Measurements from ENCODE around the gene CSTPP1. TPM values are rescaled to one million over a fixed set of nuclear protein-coding genes. Genes with fewer than 3 reads are reported as not detected.
A peak's percentile ranks its signal among the peaks of the same experiment; 100 is the strongest.

Gene CSTPP1
- total RNA-seq, 1 donor from 2014 or later, result 58.5 TPM

GRCh38 chr11:46895821-46896220, 40.7 kb upstream of the CSTPP1 start:
- Mint-ChIP-seq H3K27ac (ENCODE audit: unreplicated experiment) (no peak overlapping the region), H3K4me3 (no peak overlapping the region), H3K9me3 (no peaks in the 10 kb centered on the region), H3K4me1 (no peaks in the 10 kb centered on the region), H3K27me3 (ENCODE audit: low read depth) (no peaks in the 10 kb centered on the region), H3K36me3 (ENCODE audit: low read depth) (peaks cover 10% of the 10 kb centered on the region)
- no peak for TF ChIP-seq CTCF (conservative IDR thresholded peaks at IDR 0.05)
- DNase-seq (ENCODE audit: low read depth, low spot score), result no peak

GRCh38 chr11:46896719-46897406, 39.7 kb upstream of the CSTPP1 start:
- no peaks in the 10 kb centered on the region for H3K27me3 Mint-ChIP-seq (ENCODE audit: low read depth)
- no peak overlapping the region for H3K4me3 Mint-ChIP-seq
- no peaks in the 10 kb centered on the region for H3K4me1 Mint-ChIP-seq
- peak; percentile 59 for TF ChIP-seq CTCF (conservative IDR thresholded peaks at IDR 0.05)
- peaks cover 10% of the 10 kb centered on the region for H3K36me3 Mint-ChIP-seq (ENCODE audit: low read depth)
- DNase-seq (ENCODE audit: low read depth, low spot score), result no peak
- H3K27ac Mint-ChIP-seq (ENCODE audit: unreplicated experiment), result no peak overlapping the region
- H3K9me3 Mint-ChIP-seq, result no peaks in the 10 kb centered on the region

GRCh38 chr11:46898396-46899095, 38.0 kb upstream of the CSTPP1 start:
- no peaks in the 10 kb centered on the region for H3K9me3 Mint-ChIP-seq
- no peak overlapping the region for H3K4me3 Mint-ChIP-seq
- peaks cover 10% of the 10 kb centered on the region for H3K36me3 Mint-ChIP-seq (ENCODE audit: low read depth)
- H3K27me3 Mint-ChIP-seq (ENCODE audit: low read depth), result no peaks in the 10 kb centered on the region
- no peak for DNase-seq (ENCODE audit: low read depth, low spot score)
- peaks cover 3% of the 10 kb centered on the region for H3K4me1 Mint-ChIP-seq
- peak overlapping the region; percentile 65 for H3K27ac Mint-ChIP-seq (ENCODE audit: unreplicated experiment)
- no peak for TF ChIP-seq CTCF (conservative IDR thresholded peaks at IDR 0.05)

GRCh38 chr11:46899501-46900025, 37.0 kb upstream of the CSTPP1 start:
- no peak overlapping the region for H3K4me3 Mint-ChIP-seq
- H3K27ac Mint-ChIP-seq (ENCODE audit: unreplicated experiment), result no peak overlapping the region
- H3K27me3 Mint-ChIP-seq (ENCODE audit: low read depth), result no peaks in the 10 kb centered on the region
- H3K9me3 Mint-ChIP-seq, result no peaks in the 10 kb centered on the region
- DNase-seq (ENCODE audit: low read depth, low spot score), result no peak
- peaks cover 12% of the 10 kb centered on the region for H3K4me1 Mint-ChIP-seq
- H3K36me3 Mint-ChIP-seq (ENCODE audit: low read depth), result peaks cover 10% of the 10 kb centered on the region
- TF ChIP-seq CTCF (conservative IDR thresholded peaks at IDR 0.05), result no peak

GRCh38 chr11:46900091-46900746, 36.3 kb upstream of the CSTPP1 start:
- H3K9me3 Mint-ChIP-seq, result no peaks in the 10 kb centered on the region
- H3K27ac Mint-ChIP-seq (ENCODE audit: unreplicated experiment), result peak overlapping the region; percentile 81
- no peak for DNase-seq (ENCODE audit: low read depth, low spot score)
- TF ChIP-seq CTCF (conservative IDR thresholded peaks at IDR 0.05), result no peak
- H3K27me3 Mint-ChIP-seq (ENCODE audit: low read depth), result no peaks in the 10 kb centered on the region
- H3K4me3 Mint-ChIP-seq, result no peak overlapping the region
- H3K36me3 Mint-ChIP-seq (ENCODE audit: low read depth), result peaks cover 10% of the 10 kb centered on the region
- peaks cover 14% of the 10 kb centered on the region for H3K4me1 Mint-ChIP-seq

Data from neural crest cell (in vitro differentiated cells).